GM11168 (cell line): ENCODE measurements around the gene PBXIP1.
"Not testable (repeated sequence)": the region's sequence is repeated elsewhere in the genome, so short reads cannot be mapped to it uniquely, and the experiment has no call there.

Experiments
- in situ Hi-C: fragments of 300-500 bp; cut with MboI; formaldehyde crosslinking; loops from one replicate; pipeline ENCODE4 v1.12.0; 2022; ENCODE audit warnings: low sequenced_read_pairs; ENCODE audit not compliant: unreplicated experiment

Gene PBXIP1

GRCh38 chr1:154938604-154939399, 17.1 kb downstream of the PBXIP1 start:
- in situ Hi-C loops, result no loop called here

- in situ Hi-C loops, result no loop called here
These were observed 17.9 kb downstream of the PBXIP1 start for GRCh38 chr1:154937988-154938386.

- in situ Hi-C loops, result no loop called here
These were observed 18.6 kb downstream of the PBXIP1 start for GRCh38 chr1:154937085-154937987.

- in situ Hi-C loops, result no loop called here
These were observed 19.3 kb downstream of the PBXIP1 start, which contains the start of gene PMVK for GRCh38 chr1:154936555-154937084. Gene PMVK (minus strand): TSS chr1:154936719. CDS start chr1:154936685, 34 bp downstream.

- in situ Hi-C loops, result no loop called here
These were observed 19.9 kb downstream of the PBXIP1 start for GRCh38 chr1:154935749-154936554.

- in situ Hi-C loops, result no loop called here
These were observed 21.4 kb downstream of the PBXIP1 start for GRCh38 chr1:154934358-154934948.

- in situ Hi-C loops, result no loop called here
These were observed 23.9 kb downstream of the PBXIP1 start for GRCh38 chr1:154931940-154932487.

- in situ Hi-C loops, result no loop called here
These were observed 29.7 kb downstream of the PBXIP1 start for GRCh38 chr1:154926201-154926600.

GRCh38 chr1:154925335-154926170, 30.3 kb downstream of the PBXIP1 start:
- in situ Hi-C loops, result no loop called here

- in situ Hi-C loops, result no loop called here
These were observed 32.2 kb downstream of the PBXIP1 start for GRCh38 chr1:154923695-154924094.

- in situ Hi-C loops, result no loop called here
These were observed 42.6 kb downstream of the PBXIP1 start for GRCh38 chr1:154913273-154913672.

- in situ Hi-C loops, result no loop called here
These were observed 43.1 kb downstream of the PBXIP1 start for GRCh38 chr1:154912755-154913154.

GRCh38 chr1:154911691-154912550, 44.0 kb downstream of the PBXIP1 start:
- in situ Hi-C loops, result no loop called here

- in situ Hi-C loops, result no loop called here
These were observed 45.0 kb downstream of the PBXIP1 start for GRCh38 chr1:154910851-154911250.

- in situ Hi-C loops, result no loop called here
These were observed 47.0 kb downstream of the PBXIP1 start for GRCh38 chr1:154908937-154909336.

GRCh38 chr1:154908129-154908528, 47.8 kb downstream of the PBXIP1 start:
- in situ Hi-C loops, result not testable (repeated sequence)

- in situ Hi-C loops, result no loop called here
These were observed 49.2 kb downstream of the PBXIP1 start for GRCh38 chr1:154906621-154907081.
